ENCODE data around the gene MAPK7. TPM values are rescaled to one million over a fixed set of nuclear protein-coding genes. Genes with fewer than 3 reads are reported as not detected.
A peak's percentile ranks its signal among the peaks of the same experiment; 100 is the strongest.

Gene MAPK7
- total RNA-seq, 2 donors from 2014 or later = 49.2 to 51.2 TPM

DNA sequence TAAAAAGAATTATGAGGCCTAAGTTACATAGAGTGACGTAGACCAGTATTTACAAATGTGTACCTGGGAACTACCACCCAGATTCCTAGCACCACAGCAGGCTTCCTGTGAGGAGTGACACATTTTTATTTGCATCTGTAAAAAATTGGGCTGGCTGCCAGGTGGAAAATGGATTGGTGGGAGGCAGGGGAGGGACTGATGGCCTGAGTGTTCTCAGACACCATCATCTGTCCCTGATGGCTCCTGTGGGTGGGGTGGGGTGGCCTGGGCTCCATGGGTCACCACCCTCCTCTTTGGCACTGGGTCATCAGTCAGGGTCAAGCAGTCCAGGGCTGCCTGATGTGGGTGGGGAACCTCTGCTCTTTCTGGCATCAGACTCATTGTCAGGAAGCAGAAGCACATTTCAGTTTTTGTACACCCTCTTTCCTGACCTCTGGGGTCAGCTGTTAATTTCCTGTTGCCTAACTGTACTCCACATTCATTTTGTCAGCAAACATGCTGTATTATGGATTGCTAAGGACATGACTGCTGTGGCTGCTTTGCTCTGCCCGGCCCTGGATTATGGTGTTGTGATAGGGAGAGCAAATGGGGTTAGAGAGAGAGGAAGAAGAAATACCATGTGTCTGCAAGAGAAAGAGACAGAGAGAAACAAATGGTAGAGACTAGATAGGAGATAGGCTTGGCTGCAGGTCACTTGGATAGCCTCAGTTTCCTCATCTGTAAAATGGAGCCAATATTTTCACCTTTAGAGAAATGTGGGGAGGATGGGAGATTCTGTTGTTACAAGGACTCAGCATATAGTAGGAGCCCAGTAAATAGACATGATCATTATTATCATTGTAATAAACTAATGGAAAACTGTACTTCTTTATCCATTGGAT, 20.2 kb downstream of the MAPK7 start:
- peak; percentile 71 for ATAC-seq (ENCODE audit: insufficient number of reproducible peaks, low FRiP score, low read depth)

DNA sequence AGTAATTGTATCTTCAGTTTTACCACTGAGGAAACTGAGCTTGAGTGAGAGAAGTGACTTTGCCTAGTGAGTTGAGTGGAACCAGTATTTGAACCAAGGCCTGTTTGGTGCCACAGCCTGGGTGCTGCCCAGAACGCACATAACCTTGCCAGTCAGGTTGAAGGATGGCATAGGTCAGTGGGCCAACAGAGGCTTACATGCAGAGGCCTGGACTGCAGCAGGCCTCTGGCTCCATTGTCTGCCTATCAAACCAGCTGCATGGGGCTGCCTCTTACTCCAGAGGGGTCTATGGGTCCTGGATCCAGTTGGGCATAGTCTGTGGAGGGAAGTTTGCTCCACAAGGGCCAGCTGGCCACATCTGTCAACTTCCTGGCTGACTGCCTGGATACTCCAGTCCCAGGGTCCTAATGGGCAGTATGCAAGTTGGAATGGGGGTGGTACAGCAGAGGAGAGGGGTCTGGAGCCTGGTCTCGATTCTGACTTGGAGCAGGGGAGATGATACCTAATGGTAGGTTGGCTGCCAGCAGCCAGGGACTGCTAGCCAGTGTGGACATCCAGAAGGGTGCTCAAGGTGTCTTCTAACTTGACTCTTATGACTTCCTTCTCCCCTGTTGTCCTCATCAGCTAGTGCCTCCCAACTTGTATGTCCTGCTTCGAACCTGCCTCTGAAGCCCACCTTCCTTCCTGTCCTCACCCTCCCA, 21.6 kb downstream of the MAPK7 start:
- DNase-seq (ENCODE audit: low spot score) = no peak
- Histone ChIP-seq H3K36me3 (no peaks in the 10 kb centered on the region), H3K9me3 (no peaks in the 10 kb centered on the region), H3K4me3 (no peak overlapping the region), H3K4me1 (ENCODE audit: control insufficient read depth in 1 of 2, low read depth in 2 of 2) (peaks cover 19 to 30% of the 10 kb centered on the region in 2 donors), H3K27me3 (replicated peaks; ENCODE audit: insufficient read depth) (no peaks in the 10 kb centered on the region), H3K27ac (no peak overlapping the region)
- TF ChIP-seq, protein P1, sequence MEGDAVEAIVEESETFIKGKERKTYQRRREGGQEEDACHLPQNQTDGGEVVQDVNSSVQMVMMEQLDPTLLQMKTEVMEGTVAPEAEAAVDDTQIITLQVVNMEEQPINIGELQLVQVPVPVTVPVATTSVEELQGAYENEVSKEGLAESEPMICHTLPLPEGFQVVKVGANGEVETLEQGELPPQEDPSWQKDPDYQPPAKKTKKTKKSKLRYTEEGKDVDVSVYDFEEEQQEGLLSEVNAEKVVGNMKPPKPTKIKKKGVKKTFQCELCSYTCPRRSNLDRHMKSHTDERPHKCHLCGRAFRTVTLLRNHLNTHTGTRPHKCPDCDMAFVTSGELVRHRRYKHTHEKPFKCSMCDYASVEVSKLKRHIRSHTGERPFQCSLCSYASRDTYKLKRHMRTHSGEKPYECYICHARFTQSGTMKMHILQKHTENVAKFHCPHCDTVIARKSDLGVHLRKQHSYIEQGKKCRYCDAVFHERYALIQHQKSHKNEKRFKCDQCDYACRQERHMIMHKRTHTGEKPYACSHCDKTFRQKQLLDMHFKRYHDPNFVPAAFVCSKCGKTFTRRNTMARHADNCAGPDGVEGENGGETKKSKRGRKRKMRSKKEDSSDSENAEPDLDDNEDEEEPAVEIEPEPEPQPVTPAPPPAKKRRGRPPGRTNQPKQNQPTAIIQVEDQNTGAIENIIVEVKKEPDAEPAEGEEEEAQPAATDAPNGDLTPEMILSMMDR (IDR thresholded peaks at IDR 0.05) = no peak
- ATAC-seq (ENCODE audit: insufficient number of reproducible peaks, low FRiP score, low read depth) = no peak

More for the DNA sequence above, 20.2 kb downstream of the MAPK7 start:
- peak; percentile 70 for DNase-seq (ENCODE audit: low spot score)
- Histone ChIP-seq H3K27me3 (replicated peaks; ENCODE audit: insufficient read depth) (no peaks in the 10 kb centered on the region), H3K36me3 (no peaks in the 10 kb centered on the region), H3K27ac (peak overlapping the region; percentile 82 to 87), H3K4me3 (peak overlapping the region; percentile 37), H3K4me1 (ENCODE audit: control insufficient read depth in 1 of 2, low read depth in 2 of 2) (peaks cover 19 to 30% of the 10 kb centered on the region in 2 donors), H3K9me3 (no peaks in the 10 kb centered on the region)
- TF ChIP-seq, protein P1 (IDR thresholded peaks at IDR 0.05) = no peak

DNA sequence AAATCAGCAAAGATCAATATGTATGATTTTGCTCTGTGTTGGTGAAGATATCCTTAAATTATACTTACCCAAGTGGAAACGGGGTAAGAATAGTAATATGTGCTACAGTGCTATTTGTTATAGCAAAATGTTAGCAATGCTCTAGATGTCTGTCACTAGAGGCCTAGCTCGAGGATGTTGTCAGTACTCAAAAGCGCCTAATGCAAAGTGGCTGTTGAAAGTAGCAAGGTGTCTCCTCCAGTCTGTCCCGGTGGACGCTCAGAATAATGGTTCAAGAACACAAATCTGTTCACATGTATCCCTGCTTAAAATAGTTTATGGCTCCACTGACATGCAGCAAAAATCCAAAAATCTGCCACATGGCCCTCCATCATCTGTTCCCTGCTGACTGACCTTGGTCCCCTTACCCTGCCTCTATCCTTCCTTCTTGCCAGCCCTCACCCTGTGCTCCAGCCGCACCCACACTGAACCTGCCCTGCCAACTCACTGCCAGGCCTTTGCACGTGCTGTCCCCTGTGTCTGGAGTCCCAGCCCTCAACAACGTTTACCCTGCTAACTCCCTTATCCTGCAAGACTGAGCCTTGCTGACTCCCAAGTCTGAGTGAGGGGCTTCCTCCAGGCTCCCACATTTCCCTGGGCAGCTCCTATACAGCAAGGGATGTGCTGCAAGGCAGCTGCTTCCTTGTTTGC, 23.2 kb downstream of the MAPK7 start:
- Histone ChIP-seq H3K4me1 (ENCODE audit: control insufficient read depth in 1 of 2, low read depth in 2 of 2) (peaks cover 19 to 30% of the 10 kb centered on the region in 2 donors), H3K36me3 (no peaks in the 10 kb centered on the region), H3K27me3 (replicated peaks; ENCODE audit: insufficient read depth) (no peaks in the 10 kb centered on the region), H3K27ac (no peak overlapping the region), H3K4me3 (no peak overlapping the region), H3K9me3 (no peaks in the 10 kb centered on the region)
- ATAC-seq (ENCODE audit: insufficient number of reproducible peaks, low FRiP score, low read depth) (no peak), DNase-seq (ENCODE audit: low spot score) (no peak)
- TF ChIP-seq, protein P1 (IDR thresholded peaks at IDR 0.05) = no peak

DNA sequence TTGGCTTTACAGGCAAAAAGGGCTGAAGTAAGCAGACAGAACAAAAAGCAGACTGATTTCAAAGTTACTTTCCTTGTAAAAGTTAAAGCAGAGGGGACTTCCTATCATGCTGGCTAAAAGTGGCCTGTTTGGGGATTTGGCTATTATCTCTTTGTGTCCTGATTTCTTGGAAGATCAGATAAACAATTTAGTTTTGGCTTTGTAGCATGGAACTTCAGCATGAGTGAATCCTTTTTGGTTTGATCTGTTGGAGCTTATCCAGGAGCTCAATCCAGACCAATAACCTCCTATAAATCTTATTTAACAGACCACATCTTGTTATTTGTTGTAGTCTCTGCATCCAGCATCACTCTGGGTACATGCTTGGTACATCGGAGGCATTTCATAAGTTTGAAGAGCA, 23.9 kb downstream of the MAPK7 start:
- DNase-seq (ENCODE audit: low spot score) = no peak
- ATAC-seq (ENCODE audit: insufficient number of reproducible peaks, low FRiP score, low read depth) = no peak
- H3K27ac ChIP-seq = no peak overlapping the region
- H3K4me3 ChIP-seq = no peak overlapping the region
- H3K9me3 ChIP-seq = no peaks in the 10 kb centered on the region
- no peaks in the 10 kb centered on the region for H3K36me3 ChIP-seq
- H3K4me1 ChIP-seq (ENCODE audit: control insufficient read depth in 1 of 2, low read depth in 2 of 2) = peaks cover 19 to 28% of the 10 kb centered on the region in 2 donors
- TF ChIP-seq, protein P1 (IDR thresholded peaks at IDR 0.05) = no peak
- H3K27me3 ChIP-seq (replicated peaks; ENCODE audit: insufficient read depth) = no peaks in the 10 kb centered on the region

DNA sequence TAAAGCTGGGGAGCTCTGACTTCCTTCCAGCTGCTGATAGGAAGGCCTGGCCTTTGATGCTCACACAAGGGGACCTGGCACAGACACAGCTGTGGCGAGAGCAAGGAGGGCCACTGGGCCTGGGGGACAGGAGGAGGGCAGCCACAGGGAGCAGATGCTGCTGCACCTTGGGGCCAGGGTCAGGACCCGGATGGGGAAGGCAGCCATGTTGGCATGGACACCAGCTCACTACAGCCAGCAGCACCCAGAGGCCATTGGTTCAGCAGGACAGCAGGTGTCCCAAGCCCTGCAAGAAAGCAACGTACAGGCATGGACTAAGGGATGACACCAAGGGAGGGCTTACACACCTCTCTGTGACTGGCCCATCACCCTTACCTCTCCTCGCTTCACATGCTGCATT, 24.7 kb downstream of the MAPK7 start:
- DNase-seq (ENCODE audit: low spot score) (no peak), ATAC-seq (ENCODE audit: insufficient number of reproducible peaks, low FRiP score, low read depth) (no peak)
- H3K4me3 ChIP-seq = no peak overlapping the region
- H3K27ac ChIP-seq = no peak overlapping the region
- H3K27me3 ChIP-seq (replicated peaks; ENCODE audit: insufficient read depth) = no peaks in the 10 kb centered on the region
- H3K9me3 ChIP-seq = no peaks in the 10 kb centered on the region
- peaks cover 12 to 20% of the 10 kb centered on the region in 2 donors for H3K4me1 ChIP-seq (ENCODE audit: control insufficient read depth in 1 of 2, low read depth in 2 of 2)
- TF ChIP-seq, protein P1 (IDR thresholded peaks at IDR 0.05) = no peak
- H3K36me3 ChIP-seq = no peaks in the 10 kb centered on the region
